HL-60 (cell line): Measurements from ENCODE around the gene OR10AD1.

Experiments used
- CTCF ChIP-seq: IDR thresholded peaks from one replicate; pipeline ENCODE4 v1.5.1; 2011; ENCODE audit warnings: low read length, control low read depth, inconsistent platforms; ENCODE audit not compliant: insufficient read depth
- GABPA ChIP-seq: IDR thresholded peaks from 2 replicates; pipeline ENCODE4 v1.6.1; 2012; ENCODE audit warnings: low read depth
- POLR2AphosphoS5 ChIP-seq: IDR thresholded peaks from 2 replicates; pipeline ENCODE4 v1.6.1; 2012; ENCODE audit warnings: low read depth
- REST ChIP-seq: IDR thresholded peaks from 2 replicates; pipeline ENCODE4 v1.6.1; 2012; ENCODE audit warnings: low read depth; ENCODE audit not compliant: insufficient replicate concordance

GRCh38 chr12:48176417-48176751 lies 26.7 kb downstream of the OR10AD1 start:
- TF ChIP-seq REST (no peak), CTCF (no peak), GABPA (no peak), POLR2AphosphoS5 (no peak)
